GM21390 (cell line): ENCODE results near the gene ITGAE.
A peak's percentile ranks its signal among the peaks of the same experiment; 100 is the strongest.
"Not testable (repeated sequence)": the region's sequence is repeated elsewhere in the genome, so short reads cannot be mapped to it uniquely, and the experiment has no call there.

ENCODE experiments used
- ATAC-seq: cut with Tn5 transposase; IDR thresholded peaks from one replicate; pipeline ENCODE4 v1.9.1; 2021; ENCODE audit not compliant: unreplicated experiment

ITGAE gene, protein sequence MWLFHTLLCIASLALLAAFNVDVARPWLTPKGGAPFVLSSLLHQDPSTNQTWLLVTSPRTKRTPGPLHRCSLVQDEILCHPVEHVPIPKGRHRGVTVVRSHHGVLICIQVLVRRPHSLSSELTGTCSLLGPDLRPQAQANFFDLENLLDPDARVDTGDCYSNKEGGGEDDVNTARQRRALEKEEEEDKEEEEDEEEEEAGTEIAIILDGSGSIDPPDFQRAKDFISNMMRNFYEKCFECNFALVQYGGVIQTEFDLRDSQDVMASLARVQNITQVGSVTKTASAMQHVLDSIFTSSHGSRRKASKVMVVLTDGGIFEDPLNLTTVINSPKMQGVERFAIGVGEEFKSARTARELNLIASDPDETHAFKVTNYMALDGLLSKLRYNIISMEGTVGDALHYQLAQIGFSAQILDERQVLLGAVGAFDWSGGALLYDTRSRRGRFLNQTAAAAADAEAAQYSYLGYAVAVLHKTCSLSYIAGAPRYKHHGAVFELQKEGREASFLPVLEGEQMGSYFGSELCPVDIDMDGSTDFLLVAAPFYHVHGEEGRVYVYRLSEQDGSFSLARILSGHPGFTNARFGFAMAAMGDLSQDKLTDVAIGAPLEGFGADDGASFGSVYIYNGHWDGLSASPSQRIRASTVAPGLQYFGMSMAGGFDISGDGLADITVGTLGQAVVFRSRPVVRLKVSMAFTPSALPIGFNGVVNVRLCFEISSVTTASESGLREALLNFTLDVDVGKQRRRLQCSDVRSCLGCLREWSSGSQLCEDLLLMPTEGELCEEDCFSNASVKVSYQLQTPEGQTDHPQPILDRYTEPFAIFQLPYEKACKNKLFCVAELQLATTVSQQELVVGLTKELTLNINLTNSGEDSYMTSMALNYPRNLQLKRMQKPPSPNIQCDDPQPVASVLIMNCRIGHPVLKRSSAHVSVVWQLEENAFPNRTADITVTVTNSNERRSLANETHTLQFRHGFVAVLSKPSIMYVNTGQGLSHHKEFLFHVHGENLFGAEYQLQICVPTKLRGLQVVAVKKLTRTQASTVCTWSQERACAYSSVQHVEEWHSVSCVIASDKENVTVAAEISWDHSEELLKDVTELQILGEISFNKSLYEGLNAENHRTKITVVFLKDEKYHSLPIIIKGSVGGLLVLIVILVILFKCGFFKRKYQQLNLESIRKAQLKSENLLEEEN

DNA sequence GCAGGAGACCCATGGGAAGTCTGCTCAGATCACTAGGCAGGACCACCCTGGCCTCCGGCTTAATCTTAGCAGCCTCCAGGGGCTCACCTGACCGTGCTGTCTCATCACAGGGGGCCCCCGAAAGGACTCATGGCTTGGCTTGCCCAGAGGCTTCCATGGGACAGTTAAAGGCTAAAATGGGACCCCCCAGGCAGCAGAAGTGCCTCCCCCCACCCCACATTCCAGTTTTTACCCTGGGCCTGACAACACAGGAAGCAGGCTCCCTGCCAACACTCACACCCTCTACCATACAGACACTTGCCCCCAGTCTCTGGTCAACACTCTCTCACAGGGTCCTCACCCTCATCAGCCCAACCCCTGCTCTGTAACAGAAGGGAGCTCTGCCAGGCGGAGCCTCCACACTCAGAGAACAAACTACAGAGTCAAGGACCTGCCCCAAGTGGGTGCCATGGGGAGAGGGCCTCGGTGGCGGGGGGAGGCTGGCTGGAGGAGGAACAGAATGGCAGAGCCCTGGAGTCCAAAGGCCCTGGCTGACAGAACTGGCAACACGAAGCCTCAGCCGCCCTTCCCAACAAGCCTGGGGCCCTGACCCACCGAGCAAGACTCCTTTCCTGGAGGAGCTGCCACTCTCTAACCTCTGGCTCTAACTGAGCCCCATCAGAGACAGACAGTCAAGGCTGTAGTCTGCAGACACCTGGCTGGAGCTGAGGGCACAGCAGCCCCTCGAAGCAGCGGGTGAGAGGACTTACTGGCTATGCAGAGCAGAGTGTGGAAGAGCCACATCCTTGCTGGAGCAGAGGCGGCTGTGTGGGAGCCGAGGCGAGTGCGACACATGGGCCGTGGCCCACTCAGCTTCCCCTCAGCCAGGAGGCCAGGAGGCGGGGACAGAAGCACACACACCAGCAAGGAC lies at the start of gene ITGAE:
ITGAE (minus strand) TSS at position 827 of the 910 bp plus-strand sequence; CDS start at position 783, 44 bp downstream.
- no peak for ATAC-seq

DNA sequence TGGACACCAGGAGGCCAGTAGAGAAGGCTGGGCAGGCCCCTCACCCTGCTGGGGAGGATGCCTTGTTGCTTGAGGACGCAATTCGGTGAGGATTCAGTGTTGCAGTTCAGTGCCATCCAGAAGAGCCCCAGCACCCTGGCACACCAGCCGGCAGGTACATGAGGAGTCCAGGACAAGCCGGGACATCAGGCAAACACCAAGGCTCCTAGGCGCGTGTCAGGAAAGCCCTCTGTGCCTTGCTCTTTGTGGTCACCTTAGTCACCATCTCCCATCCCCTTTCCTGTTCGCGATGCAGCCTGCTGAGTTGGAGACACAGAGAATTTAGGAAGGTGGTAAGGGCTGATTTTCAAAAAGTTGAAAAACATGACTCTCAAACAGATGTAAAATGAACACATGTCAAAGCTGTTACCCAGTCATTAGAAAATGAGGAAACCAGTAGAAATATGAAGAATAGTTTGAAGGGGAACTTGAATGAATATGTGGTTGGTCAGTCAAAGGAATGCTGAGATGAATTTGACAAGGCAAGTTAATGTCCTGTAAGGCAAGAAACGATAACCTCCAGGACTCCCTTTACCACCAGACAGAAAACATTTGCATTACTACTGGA lies 47.3 kb upstream of the ITGAE start:
- no peak for ATAC-seq

DNA sequence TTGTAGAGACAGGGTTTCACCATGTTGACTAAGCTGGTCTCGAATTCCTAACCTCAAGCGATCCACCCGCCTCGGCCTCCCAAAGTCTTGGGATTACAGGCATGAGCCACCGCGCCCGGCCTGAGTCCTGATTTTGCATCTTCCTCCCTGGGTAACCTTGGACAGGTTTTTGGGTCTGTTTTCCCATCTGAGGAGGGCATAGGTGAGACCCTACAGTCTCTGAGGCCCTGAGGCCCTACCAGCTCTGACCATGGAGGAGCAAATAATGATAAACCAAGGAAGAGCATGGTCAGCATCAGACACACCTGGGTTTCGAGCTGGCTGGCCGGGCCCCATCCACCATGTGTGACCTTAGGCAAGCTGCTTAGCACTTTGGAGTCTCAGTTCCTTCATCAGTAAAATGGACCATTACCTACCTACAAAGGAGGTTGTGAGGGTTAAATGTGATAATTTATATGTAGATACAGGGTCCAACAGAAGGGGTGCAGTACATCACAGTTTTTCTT lies 46.2 kb upstream of the ITGAE start:
- no peak for ATAC-seq

DNA sequence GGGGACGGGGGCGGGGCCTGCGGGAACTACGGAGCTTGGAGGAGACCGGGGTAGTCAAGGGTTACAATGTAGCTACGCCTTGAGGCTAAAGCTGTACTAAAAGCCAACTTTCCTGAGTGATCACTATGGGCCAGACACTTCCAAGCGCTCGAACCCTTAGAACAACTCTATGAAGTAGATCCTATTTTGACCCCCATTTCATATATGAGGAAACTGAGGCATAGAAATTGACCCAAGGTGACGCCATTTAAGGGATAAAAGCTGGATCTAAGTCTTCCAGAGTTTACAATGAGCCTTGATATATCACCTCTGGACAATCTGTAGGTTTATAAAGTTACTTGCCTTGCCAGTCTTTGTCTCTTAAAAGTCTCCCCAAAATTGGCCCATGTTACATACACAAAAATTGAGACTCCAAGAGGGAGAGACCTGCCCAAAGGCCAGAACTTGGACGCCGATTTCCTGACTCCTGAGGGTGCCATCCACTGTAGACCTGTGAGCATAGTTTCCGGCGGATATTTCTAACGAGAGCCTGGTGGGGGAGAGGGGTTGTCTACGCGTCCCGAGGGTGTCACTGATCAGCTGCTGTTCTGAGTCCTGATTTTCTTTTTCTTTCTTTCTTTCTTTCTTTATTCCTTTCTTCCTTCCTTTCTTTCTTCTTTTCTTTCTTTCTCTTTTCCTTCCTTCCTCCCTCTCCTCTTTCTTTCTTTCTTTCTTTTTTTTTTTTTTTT lies 45.6 kb upstream of the ITGAE start:
- ATAC-seq = no peak

DNA sequence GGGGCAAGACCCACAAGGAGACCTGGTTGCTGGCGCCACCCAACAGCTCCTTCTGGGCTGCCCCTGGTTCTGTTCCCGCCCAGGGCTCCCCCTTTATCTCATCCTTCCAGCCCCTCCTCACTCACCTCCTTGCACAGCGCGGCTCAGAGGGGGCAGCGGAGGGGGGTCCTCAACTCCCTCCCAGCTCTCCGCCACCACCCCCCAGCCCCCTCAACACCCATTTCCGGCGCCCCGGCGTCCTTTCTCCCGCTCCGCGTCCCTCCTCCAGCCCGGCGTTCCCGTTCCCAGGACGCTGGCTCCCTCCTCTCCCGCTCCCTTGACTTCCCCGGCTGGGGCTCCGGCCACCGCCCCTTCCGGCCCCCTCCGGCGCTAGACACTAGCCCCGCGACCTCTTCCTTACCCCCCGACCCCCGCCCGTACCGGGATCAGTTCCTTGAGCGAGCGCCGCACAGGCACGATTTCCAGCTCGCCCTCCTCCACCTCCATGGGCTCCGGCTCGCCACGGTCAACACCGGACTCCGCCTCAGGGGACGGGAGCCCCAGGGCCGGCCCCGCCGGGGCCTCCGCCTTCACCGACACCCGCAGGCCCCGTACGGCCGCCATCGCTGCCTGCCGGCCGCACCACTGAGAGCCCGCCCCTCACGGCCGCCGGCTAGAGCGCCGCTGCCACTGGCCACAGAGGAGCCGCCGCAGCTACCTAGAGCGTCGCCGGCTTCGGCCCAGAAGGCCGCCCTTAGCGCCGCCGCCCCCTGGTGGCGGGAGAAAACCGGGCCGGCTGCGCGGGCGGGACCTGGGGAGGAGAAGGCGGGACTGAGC lies 44.8 kb upstream of the ITGAE start, which contains the start of gene NCBP3:
NCBP3 (minus strand) TSS at position 626 of the 816 bp plus-strand sequence; CDS start at position 603, 23 bp downstream.
- ATAC-seq = peak; percentile 86

DNA sequence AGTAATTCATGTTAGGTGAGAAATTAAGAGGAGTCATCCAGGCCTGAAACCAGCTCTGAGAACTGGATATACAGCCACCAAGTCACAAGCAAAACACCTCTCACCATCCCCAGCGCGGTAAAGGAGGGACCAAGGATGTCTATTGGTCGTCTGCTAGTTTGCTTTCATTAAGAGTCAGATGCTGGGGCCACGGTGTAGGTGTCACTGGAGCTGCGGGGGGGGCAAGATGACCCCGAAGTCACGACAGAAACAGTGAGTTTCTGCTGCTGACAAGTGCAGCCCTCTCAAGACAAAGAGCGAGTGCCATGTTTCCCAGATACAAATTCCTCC lies 44.3 kb upstream of the ITGAE start:
- ATAC-seq = no peak

DNA sequence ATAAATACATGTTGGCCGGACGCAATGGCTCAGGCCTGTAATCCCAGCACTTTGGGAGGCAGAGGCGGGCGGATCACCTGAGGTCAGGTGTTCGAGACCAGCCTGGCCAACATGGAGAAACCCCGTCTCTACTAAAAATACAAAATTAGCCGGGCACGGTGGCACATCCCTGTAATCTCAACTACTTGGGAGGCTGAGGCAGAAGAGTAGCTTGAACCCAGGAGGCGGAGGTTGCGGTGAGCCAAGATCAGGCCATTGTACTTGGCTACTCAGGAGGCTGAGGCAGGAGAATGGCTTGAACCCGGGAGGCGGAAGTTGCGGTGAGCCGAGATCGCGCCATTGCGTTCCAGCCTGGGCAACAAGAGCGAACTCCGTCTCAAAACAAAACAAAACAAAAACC lies 43.6 kb upstream of the ITGAE start:
- not testable (repeated sequence) for ATAC-seq

DNA sequence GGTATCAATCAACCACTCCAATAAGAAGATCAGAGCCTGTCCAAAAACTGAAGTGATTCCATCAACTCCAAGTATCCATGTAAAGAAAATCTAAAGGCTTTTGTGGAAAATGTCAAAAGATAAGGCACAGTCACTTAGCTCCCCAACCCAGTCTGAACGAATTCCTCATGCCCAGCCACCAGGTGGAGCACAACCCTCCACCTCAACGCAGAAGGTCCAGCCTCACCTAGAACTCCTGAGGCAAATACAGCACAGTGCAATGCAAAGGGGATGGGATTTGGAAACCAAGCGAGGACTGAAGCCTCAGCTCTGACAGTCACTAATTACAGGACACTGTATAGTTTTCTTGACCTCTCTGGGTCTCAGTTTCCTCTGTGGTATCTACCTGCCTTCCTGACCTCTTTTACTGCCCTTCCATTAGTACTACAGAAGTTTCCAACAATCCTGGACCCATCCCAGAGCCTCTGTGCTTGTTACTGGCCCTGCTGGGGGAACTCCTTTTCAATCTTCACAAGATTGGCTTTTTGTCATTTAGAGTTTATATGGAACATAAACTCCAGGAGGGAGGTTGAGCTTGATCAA lies 43.0 kb upstream of the ITGAE start:
- no peak for ATAC-seq

DNA sequence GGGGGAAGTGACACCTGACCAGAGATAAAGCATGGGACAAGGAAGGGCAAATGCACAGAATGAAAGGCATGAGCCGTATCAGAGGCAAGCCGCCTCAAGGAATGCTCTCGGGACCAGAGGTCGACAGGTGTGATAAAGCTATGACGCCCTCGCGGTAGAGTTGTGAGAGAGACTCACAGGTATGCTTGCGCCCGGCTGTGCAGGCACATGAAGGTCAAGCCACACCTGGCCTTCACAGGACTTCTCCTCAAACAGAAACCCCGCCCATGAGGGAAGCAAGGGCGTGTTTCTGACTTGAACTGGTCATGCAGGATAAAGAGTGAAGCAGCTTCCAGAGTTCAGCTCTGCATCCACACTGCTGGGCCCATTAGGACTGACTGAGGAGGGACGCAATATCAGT lies 37.2 kb upstream of the ITGAE start:
- ATAC-seq = no peak

DNA sequence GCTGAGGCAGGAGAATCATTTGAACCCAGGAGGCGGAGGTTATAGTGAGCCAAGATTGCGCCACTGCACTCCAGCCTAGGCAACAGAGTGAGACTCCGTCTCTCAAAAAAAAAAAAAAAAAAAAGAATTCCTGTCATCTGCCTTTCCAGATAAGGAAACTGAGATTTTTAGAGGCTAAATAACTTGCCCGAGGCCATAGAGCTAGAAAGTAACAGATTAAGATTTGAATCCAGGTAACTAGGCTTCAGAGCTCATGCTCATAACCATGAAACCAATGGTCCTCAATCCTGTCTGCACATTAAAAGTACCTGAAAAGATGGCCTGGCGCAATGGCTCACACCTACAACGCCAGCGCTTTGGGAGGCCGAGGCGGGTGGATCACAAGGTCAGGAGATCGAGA lies 35.6 kb upstream of the ITGAE start:
- no peak for ATAC-seq

DNA sequence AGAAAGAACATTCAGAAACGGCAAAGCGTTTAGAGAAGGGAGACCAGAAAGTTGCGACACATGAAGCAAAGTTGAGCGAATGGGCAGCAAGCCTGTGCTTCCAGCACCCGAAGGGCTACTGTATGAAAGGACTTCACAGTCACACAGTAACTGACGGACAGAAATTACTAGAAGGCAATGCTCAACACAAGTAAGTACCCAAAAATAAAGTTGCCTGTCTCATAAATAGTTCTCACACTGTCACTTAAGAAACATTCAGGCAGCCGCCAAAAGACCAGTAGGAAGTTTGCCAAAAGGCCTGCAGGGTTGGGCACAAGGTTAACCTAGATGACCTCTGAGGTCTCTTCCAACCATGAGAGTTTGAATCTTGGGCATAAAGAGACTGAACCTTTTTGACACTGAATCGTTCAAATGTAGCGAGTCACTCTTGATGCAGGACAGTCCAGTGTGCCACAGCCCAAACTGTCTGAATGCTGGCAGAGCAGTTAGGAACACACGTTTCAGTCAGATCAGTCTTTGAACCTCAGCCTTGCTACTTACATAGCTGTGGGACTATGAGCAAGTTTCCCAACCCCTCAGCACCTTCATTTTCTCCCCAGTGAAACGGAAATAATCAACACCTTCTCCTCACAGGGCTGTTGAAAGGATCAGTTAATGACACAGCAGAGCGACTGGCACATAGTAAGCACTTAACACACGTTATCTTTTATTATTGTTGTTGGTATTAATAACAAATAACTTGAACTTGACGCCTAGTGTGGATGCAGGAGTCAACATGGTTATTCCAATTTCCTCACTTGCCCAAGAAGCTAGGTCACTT lies 34.6 kb upstream of the ITGAE start:
- ATAC-seq = no peak

DNA sequence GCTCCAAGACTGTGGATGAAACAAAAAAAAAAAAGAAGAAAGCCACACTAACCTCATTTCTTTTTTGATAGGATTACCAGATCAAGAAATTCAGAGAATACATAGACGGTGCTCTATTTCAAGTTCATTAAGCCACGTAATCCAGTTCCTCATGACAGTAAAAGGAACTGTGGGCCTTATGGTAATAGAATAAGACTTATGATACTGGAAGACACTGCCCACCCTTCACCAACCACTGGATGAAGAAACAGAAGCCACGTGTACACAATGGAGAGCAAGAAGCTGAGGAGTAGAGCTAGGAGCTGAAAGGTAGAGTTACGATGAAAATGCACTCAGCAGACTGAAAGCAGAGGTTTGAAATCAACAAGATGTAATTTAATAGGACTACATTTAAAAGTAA lies 33.8 kb upstream of the ITGAE start:
- no peak for ATAC-seq

DNA sequence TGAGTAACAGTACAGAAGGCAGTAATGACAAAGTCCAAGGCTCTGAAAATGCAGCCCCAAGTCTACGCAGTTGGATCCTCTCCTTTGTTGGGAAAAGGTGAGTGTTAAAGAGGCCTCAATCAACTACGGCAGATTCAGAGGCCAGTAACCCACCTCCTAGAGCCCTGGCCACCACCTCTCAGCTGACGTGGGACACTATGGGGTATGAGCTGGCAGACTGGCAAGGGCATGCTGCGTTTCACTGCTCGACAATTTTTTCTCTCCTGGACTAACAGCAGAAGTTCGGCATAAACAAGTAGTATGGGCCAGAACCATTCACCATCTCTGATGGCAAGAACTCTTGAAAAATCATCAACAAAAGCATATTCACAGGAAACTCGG lies 27.9 kb upstream of the ITGAE start:
- ATAC-seq = no peak

DNA sequence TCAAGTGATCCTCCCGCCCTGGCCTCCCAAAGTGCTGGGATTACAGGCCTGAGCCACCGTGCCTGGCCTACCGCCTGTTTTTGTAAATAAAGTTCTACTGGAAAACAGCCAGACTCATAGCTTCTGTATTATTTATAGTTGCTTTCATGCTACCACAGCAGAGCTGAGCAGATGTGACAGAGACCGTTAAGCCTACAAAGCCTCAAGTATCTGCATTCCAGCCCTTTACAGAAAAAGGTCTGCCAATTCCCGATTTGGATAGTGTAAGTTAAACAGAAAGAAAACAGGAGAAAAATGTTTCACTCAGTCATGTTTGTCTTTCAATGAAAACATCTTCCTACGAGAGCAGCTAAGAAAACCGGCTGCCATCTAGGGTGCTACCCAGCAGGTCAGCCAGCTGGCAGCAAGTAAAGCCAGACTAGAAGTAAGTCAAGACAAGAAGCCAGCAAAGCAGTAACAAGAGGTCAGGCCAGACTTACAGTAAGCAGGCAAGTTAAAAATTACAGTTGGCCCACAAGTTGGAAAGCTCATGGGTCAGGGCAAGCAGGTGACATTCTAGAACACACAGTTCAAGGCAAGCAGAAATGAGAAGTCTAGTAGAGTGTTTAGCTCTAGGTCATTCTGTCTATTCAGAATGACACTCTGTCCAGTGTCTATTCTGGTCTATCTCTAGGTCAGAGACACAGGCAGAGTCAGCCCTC lies 27.3 kb upstream of the ITGAE start:
- ATAC-seq = no peak

DNA sequence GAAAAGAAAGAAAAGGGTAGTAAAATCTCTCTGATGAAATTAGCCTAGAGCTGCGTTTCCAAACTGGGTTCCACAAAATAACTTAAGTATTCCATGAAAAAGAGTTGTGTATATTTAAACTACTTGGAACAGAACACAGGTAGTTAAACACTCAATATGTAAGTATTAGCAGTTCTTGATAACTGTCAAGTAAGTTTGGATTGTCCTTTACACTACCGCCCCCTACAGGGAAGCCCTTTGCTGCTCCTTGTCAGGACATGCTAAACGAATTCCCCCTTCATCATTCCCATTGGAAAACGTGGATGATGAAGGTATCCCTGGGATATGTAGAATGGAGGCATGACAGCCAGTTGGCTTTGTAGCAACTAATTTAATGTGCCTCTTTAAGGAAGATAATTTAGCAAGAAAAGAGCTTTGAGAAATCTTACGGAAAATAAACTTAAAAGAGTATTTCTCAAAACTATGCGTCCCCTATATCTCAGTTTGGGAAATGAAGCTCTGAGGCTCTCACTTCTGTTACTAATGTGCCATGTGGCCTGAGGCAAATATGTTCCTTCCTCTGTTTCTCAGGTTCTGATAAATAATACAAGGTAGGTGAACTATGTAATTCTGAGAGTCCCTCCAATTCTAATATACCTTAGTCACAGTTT lies 26.3 kb upstream of the ITGAE start:
- ATAC-seq = no peak

DNA sequence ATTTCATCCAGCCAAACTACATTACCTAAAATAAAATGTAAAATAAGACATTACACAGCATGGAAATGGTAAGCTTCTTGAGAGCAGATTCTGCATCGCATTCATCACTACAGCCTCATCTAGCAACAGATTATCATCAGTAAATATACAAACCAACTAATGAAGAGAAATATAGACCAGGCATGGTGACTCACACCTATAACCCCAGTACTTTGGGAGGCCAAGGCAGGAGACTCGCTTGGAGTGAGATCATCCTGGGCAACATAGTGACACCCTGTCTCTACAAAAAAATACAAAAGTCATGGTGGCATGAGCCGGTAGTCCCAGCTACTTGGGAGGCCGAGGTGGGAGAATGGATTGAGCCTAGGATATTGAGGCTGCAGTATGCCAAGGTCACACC lies 25.2 kb upstream of the ITGAE start:
- ATAC-seq = no peak
